GM08714 (cell line): Measurements from ENCODE around the gene TMCC1.

Experiments
- H3K4me3 ChIP-seq: fragments of 200-500 bp; sonication (Bioruptor generic); 2 replicates; pipeline ENCODE4 v1.5.1; 2014; ENCODE audit warnings: mild to moderate bottlenecking, low read length, inconsistent platforms
- ZNF274 ChIP-seq: IDR thresholded peaks from 2 replicates; pipeline ENCODE4 v1.6.1; 2012; ENCODE audit warnings: mild to moderate bottlenecking, low read depth, low read length

TMCC1 gene

DNA sequence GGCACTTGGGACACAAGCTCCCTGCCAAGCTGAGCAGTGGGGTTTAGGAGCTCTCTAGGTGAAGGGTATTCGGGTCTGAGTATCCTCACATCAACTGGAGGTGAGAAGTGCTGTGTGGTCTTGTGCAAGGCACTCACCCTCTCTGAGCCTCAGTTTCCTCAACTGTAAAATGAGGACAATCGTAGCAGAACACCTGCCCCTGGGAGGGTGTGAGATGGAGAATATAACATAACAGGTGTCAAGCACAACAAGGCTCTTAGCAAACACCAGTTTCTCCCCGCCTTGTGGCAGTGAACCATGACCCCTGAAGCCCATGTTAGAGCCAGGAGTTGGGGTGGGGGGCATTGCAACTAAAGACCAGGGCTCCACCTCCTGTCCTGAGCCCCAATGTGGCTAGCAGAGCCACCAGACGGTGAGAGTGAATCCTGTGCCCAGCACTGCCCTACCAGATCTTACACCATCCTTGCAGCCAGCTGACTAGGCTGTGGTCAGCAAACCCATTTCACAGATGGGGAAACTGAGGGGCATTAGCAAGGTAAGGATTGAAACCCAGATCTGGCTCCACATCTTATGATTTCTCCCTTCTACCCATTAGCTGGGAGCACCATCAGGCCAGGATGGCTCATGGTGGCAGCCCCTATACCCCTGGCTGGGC lies 284.4 kb downstream of the TMCC1 start:
- no peak for TF ChIP-seq ZNF274
- no peak overlapping the region for H3K4me3 ChIP-seq

DNA sequence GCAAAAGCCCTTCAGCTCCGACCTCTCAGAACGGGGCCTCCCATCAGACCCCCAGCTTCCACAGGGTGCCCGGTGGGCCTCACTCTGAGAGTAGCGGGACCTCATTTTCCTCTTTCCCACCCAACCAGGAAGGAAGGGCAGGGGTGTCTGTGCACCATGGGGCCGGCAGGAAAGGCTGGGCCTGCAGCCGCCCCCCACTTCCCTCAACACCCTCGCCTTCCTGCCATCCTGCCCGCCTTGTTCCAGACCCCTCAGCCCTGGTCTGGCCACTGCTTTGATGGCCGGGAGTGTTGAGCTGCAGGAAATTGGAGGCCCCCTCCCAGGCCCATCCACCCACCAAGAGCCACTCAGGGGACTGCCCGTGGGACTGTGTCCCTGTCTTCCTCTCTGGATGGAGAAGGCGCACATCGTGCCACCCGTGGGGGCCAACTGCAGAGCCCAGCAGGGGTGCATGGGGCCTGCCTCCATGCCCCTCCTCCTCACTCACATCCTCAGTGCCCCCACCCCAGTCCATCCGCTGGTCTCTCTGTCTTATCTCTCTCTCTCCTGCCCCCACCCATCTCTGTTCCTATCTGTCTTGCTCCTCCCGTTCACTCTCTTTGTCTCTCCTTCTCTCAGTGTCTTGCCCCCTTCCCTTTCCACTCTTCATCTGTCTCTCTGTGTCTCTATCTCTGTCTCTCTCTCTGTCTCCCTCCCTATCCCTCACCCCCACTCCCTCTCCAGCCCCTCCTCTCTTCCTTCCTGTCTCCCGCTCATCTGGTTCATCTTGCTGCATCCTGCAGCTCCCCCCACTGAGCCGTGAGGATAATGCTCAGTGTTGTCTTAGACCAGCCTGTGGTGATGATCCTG lies 285.2 kb downstream of the TMCC1 start:
- H3K4me3 ChIP-seq, result no peak overlapping the region
- no peak for TF ChIP-seq ZNF274

GRCh38 chr3:129607391-129608068 lies 286.0 kb downstream of the TMCC1 start:
- no peak for TF ChIP-seq ZNF274
- peak overlapping the region; percentile 51; the same call in 1 of the 2 replicates for H3K4me3 ChIP-seq

DNA sequence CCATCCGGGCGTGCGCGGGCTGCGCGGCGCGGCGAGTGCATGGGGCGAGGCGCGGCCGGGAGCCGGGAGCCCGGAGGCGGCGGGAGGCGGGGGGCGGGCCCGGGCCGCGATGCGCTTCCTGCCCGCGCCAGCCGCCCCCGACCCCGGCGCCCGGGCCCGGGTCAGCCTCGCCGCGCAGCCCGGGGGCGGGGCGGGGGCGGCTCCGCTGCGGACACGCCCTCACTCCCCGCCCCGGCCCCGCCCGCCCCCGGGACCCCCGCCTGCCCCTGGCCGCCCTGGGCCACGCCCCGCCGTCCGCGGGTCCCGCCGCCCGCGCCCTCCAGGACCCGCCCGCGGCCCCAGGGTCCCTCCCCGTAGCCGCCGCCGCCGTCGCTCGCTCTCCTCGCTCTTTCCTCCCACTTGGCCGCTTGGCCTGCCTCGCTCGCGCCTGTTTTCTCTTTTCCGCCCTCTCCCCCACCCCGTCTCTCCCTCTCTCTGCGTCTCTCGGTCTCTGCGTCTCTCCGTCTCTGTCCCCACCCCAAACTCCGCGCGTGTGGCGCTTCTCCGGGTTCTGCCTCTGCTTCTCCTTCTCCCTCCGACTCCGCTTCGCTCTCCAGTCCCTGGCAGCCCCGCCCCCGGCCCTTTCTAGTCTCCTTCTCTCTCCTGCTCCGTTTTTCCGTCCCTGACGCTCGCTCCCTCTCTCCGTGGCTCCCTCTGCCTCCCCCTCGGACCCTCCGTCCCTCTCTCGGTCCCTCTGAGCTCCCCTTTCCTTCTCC lies 286.7 kb downstream of the TMCC1 start, which contains the start of gene PLXND1:
TSS of gene PLXND1 (minus strand) at position 41 of the 755 bp plus-strand sequence. CDS start at position 4, 37 bp downstream.
- no peak for TF ChIP-seq ZNF274
- H3K4me3 ChIP-seq, result peak within 1 kb of the TSS; percentile 51; the same call in 1 of the 2 replicates

DNA sequence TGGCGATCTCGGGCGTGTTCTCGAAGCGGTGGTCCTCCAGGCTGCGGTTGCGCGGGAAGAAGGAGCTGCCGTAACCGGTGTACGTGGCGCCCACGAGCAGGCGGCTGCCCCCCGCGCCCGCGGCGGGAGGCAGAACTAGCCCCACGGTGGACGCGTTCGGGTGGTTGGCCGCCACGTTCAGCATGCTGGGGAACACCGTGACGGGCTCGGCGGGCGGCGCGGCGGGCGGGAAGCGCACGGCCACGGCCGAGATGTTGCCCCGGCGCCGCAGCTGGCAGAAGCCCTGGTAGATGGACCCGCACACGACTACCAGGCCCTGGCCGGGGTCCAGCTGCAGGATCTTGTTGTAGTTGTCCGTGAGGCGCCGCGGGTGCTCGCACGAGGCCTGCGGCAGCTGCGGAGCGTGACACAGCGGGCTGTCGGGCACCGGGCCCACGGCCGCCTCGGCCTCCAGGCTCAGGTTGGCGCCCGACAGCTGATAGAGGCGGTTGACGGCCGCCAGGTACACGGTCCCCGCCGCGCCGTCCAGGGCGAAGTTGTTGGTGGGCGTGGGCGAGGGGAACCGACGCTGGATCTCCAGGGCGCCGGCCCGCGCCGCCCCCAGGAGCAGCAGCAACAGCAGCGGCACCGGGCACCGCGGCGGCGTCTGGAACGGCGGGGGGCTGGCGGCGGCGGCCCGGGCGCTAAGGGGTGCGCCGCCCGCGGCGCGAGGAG lies 287.4 kb downstream of the TMCC1 start:
- no peak overlapping the region for H3K4me3 ChIP-seq
- no peak for TF ChIP-seq ZNF274

GRCh38 chr3:129605203-129605921 lies 288.1 kb downstream of the TMCC1 start:
- H3K4me3 ChIP-seq, result no peak overlapping the region
- TF ChIP-seq ZNF274, result no peak

GRCh38 chr3:129604767-129605166 lies 288.7 kb downstream of the TMCC1 start:
- no peak overlapping the region for H3K4me3 ChIP-seq

DNA sequence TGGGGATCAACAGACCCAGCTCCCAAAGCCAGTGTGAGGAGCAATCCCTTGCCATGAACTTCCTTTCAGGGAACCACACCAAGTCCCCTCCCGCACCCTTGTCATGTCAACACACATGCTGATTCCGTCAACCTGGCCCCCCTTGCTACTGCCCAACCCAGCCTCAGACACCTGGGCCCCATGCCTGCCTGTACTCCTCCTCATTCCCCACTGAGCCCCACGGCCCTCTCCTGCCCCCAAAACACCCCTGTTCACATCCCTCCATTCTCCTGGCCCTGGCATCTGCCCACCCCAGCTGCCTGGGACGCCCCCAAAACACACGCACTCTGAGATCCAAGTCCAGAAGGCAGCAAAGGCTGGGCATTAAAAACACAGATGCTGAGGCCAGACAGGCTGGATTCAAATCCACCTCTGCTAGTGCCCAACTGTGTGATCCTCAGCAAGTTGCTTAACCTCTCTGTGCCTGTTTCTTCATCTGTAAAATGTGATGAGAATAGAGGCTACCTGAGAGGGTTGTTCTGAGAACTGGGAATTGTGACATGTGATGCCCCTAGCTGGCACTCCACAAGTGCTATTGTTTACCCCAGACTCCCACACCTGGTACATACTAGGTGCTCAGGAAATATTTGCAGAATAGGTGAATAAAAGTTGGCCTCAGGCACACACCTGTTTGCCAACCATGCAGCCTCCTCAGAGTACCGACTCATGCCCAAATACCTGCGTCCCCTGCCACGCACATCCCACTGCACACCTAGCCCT lies 289.3 kb downstream of the TMCC1 start:
- H3K4me3 ChIP-seq, result no peak overlapping the region

More at GRCh38 chr3:129604767-129605166, 288.7 kb downstream of the TMCC1 start:
- no peak for TF ChIP-seq ZNF274

GRCh38 chr3:129603561-129603942 lies 290.0 kb downstream of the TMCC1 start:
- no peak for TF ChIP-seq ZNF274

More for the DNA sequence above, 289.3 kb downstream of the TMCC1 start:
- TF ChIP-seq ZNF274, result no peak

DNA sequence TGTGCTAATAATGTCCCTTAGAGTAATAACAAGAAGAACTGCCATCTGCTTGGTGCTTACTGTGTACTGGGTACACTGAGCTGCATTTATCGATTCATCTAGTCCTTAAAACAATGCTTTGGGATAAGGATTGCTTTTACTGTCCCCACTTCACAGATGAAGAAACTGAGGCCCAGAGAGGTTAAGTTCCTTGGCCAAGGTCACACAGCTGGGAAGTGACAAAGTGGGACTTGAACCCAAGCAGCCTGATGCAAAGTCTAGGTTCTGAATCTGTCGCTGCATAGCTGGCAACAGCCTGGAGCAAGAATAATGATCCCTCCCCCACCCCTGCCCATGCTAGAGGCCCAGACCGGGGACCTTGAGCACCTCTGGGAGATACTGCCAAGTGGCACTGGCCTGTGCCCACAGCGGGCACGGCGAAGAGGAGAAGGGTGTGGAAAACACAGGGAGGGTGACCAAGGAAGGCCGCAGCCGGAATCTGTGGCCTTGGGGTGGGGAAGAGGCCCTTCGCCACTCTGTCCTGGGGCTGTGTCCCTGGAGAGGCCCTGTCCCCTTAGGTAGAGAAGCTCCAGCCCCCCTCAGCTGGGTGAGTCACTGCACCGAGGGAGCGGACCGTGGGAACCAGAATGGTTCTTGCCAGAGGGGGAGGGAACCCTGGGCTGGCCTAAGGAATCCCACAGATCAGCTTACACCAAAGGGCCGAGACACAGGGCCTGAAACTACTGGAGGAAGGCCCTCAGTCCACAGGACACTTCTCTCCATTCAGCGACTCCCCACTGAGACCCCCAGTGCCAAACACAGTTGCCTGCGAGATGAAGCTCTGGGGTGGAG lies 290.6 kb downstream of the TMCC1 start:
- H3K4me3 ChIP-seq, result no peak overlapping the region
- TF ChIP-seq ZNF274, result no peak

More at GRCh38 chr3:129603561-129603942, 290.0 kb downstream of the TMCC1 start:
- no peak overlapping the region for H3K4me3 ChIP-seq

DNA sequence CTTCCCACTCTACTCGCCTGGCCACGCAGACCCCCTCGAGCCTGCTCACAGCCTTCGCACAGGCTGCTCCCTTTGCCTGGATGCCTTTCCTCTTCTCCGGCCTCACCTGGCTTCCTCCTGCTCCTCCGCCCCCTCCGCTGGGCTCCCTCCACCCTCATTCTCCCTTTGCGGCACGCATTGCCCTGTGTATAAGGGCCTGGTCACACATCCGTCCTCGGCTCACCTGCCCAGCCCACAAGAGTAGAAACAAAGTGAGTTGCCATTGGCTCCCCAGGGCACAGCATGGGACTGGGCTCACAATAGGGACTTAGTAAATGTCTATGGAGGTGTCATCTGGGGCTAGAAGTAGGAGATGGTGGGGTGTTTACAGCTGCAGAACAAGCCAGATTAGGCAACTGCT lies 291.2 kb downstream of the TMCC1 start:
- H3K4me3 ChIP-seq, result no peak overlapping the region
- TF ChIP-seq ZNF274, result no peak
